GM04503 (cell line): Measurements from ENCODE around the gene P4HA3.
"Not testable (repeated sequence)": the region's sequence is repeated elsewhere in the genome, so short reads cannot be mapped to it uniquely, and the experiment has no call there.

Source experiments
- DNase-seq: peaks from one replicate; pipeline ENCODE4 v3.0.0-alpha.2; 2012; ENCODE audit warnings: low read depth

The P4HA3 gene

GRCh38 chr11:74311352-74311926 is at the start of gene P4HA3:
Gene P4HA3 (minus strand): TSS chr11:74311640. CDS start chr11:74311611, 29 bp downstream.
- no peak for DNase-seq

DNA sequence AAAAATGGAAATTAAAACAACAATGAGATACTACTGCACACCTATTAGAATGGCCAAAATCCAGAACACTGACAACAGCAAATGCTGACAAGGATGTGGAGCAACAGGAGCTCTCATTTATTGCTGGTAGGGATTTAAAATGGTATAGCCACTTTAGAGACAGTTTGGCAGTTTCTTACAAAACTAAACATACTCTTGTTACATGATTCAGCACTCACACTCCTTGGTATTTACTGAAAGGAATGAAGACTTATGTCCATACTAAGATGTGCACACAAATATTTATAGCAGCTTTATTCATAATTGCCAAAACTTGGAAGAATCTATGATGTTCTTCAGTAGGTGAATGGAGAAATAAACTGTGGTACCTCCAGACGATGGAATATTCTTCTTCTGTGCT is 46.0 kb upstream of the P4HA3 start:
- DNase-seq = no peak

DNA sequence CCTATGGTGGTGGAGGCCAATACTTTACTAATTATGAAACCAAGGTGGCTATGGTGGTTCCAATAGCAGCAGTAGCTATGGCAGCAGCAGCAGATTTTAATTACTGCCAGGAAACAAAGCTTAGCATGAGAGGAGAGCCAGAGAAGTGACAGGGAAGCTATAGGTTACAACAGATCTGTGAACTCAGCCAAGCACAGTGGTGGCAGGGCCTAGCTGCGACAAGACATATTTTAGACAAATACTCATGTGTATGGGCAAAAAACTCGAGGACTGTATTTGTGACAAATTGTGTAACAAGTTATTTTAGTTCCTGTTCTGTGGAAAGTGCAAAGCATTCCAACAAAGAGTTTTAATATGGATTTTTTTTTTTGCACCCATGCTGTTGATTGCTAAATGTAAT is 44.2 kb upstream of the P4HA3 start:
- no peak for DNase-seq

DNA sequence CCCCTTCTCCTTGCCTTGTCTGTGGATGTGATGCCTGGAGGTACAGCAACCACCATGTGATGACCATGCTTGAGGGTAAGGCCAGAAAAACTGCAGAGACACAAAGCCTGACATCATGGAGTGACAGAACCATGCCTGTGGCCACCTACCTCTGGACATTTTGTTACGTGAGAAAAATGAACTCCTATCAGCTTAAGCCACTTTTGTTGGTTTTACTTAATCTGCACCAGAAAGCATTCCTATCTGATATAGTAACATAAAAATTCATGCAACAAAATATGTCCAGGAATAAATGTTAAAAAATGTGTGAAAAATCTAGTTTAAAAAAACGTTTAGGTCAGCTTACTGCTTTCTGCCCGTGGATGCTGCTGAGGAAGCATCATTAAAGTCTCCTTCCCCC is 42.6 kb upstream of the P4HA3 start:
- DNase-seq = no peak

DNA sequence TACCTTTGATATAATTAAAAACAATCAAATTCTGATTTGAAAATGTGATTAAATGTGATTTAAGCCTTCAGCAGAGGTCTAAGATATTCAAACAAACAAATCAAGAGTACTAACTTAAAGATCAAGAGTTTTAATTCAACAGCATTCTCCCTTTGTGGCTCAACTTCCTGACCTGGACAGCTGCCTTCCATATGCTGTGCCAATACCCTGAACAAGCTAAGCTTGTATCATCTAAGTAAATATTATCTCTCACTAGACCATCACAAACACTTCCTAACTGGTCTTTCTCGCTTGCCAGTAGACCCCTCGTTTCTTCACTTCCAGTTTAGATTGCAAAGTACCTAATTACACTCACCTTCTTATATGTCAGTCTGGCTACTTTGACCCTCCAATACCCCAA is 35.9 kb upstream of the P4HA3 start:
- DNase-seq = no peak

- DNase-seq = no peak
Measured at GRCh38 chr11:74345420-74345819, 34.0 kb upstream of the P4HA3 start.

GRCh38 chr11:74341921-74342320 is 30.5 kb upstream of the P4HA3 start:
- no peak for DNase-seq

DNA sequence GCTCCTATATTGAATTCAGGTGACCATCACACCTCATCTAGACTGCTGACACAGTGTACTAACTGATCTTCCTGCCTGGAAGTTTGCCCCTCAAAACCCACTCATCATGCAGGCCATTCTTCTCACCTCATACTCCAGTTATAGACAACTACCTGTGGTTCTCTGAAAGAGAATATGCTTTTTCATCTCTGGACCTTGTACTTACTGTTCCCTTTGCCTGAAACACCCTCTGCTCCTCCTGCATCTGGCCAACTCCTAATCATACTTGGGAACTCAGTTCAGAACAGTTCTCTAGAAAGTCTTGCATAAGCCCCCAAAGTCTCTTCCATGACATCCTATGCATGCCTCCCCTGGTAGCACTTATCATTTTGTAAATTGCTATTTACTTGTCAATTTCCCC is 28.2 kb upstream of the P4HA3 start:
- DNase-seq = no peak

DNA sequence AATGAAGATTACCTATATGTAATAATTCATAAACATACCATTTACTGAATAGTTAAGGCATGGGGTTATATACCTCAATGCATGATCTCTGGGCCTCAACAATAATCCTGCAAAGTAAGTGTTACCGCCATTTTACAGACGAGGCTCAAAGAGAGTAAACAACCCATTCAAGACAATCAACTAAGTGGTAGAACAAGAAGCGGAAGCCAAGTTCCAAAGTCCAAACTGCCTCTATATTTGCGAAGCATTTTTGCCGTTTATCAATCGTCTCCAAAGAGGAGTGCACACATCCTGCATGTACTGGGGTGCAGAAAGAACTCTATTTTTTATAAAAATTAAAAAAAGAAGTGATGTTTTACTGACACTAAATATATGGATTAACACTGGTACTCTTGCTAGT is 27.5 kb upstream of the P4HA3 start:
- DNase-seq = no peak

DNA sequence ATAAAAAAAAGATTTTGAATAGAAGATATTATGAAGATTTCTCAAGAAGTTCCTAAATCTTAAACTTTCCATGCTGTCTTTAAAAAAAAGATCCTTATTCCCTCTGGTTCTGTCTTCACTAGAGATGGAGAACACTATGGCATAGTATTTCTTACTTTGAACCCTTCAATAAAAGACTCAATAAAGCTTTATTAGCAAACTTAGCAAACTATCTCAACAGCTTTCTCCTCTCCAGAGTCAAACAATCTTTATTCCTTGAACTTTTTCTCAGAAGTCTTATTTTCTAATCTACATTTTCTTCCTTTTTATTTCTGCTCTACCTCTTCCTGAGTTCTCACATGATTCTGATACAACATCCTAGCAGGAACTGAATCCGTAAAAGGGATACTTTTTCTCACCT is 21.8 kb upstream of the P4HA3 start:
- no peak for DNase-seq

- DNase-seq = no peak
Measured at GRCh38 chr11:74332291-74332690, 20.9 kb upstream of the P4HA3 start.

- not testable (repeated sequence) for DNase-seq
Measured at GRCh38 chr11:74331000-74331399, 19.6 kb upstream of the P4HA3 start.

DNA sequence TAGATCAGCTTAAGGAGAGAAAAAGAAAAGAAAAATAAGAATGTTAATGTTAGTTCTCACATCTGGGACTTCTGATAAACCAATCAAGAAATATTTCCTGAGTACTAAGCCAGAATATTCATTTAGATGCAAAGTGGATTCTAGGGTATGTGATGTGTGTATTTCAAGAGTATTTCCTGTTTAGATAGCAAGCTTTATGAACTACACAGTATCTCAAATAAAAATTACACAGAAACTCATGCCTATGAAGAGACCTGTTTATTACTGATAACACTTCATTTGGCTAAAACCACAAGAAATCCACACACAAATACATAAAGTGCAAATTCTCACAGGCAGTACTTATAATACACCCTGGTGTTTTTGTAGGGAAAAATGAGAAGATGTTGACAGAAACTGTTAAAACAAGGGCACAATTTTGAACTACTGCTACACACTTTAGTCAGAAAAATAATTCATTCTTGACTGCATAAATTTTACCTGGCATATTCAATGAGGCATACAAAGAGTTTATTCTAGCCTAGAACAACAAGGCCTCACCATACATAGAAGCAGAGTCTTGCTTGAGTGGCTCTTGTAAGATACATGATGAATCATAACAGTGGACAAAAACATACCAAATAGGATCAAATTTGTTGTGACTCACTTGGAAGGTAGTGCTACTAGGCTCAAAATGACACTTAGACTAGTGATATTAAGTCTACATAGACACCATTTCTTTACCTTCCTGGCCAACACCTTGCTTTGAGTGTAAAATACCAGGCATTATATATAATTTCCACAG is 18.8 kb upstream of the P4HA3 start:
- DNase-seq = no peak

- no peak for DNase-seq
Measured at GRCh38 chr11:74327076-74327475, 15.6 kb upstream of the P4HA3 start.

- no peak for DNase-seq
Measured at GRCh38 chr11:74326665-74327064, 15.2 kb upstream of the P4HA3 start.

DNA sequence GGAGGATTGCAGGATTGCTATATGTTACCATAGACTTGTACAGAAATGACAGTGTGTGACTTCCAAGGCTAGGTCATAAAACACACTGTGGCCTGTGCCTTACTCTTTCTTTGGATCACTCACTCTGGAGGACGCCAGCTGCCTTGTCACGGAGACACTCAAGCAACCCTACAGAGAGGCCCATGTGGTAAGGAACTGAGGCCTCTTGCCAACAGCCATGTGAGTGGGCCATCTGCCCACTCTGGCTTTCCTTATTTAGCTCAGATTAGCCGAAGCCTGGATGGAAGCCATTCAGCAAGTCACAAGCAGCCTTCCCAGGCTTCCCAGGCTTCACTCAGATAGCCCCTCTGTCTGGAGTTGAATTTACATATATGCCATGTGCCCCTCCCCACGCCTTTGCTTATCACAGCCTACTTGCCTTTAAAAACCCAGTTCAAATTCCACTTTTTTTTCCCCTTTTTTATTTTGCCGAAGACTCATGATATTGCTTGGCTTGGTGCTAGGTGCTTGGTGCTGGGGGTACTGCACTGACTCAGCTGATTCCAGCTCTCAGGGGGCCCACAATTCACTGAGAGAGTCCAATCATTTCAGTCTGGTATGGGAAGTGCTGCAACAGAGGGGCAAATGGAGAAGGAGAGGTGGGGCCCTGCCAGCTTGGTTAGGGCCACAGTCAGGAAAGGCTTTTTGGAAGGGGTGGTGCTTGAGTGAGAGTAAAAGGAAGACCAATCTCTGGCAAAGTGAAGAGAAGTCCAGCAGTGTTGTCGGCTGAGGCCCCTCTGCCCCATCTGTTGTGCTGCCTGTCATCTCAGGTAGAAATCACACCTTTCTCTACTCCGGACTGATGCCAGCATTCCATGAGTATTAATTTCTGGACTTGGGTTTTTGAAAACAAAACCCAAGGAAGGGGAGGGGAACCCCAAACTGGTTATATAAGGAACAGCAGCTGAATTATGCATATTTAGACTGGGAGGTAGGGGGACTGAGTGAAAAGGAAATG is 14.5 kb upstream of the P4HA3 start:
- peak; percentile 93 for DNase-seq

DNA sequence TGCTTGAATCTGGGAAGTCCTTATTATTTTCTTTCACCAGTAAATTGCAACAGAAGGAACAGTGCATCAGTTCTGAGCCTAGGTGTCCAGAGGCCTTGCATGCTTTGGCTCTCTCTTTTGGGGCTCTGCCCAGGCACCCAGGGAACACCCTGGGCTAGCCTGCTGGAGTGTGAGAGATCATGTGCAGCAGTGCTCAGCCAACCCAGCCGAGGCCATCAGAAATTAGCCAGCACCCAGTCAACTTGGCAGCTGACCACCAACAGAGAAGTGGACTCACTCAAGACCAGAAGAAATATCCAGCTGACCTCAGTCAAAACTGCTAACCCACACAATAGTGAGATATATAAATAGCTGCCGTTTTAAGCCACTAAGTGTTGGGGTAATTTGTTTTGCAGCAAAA is 11.2 kb upstream of the P4HA3 start:
- no peak for DNase-seq

GRCh38 chr11:74321487-74322188 is 10.2 kb upstream of the P4HA3 start:
- peak; percentile 38 for DNase-seq

- no peak for DNase-seq
Measured at GRCh38 chr11:74320538-74320937, 9.1 kb upstream of the P4HA3 start.

DNA sequence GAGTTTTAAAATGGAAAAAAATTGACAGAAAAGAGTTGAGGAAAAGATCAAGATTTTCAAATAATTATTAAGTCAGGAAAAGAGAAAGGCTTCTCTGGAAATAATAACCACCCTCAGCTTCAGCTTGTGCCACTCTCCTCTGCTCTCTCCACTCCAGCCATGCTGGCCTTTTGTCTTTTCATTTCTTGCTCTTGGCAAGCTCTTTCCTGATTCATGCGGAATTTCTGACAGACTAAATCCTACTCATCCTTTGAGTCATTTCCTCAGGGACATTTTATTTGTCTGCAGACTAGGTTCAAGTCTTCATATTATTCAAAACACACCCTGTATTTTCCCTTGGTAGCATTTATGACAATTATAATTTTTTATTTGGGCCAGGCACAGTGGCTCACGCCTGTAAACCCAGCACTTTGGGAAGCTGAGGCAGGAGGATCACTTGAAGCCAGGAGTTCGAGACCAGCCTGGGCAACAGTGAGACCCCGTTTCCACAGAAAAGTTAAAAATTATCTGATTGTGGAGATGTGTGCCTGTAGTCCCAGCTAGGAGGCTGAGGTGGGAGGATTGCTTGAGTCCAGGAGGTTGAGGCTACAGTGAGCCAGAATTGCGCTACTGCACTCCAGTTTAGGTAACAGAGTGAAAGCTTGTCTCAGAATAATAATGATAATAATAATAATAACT is 7.8 kb upstream of the P4HA3 start:
- DNase-seq = peak; percentile 90

DNA sequence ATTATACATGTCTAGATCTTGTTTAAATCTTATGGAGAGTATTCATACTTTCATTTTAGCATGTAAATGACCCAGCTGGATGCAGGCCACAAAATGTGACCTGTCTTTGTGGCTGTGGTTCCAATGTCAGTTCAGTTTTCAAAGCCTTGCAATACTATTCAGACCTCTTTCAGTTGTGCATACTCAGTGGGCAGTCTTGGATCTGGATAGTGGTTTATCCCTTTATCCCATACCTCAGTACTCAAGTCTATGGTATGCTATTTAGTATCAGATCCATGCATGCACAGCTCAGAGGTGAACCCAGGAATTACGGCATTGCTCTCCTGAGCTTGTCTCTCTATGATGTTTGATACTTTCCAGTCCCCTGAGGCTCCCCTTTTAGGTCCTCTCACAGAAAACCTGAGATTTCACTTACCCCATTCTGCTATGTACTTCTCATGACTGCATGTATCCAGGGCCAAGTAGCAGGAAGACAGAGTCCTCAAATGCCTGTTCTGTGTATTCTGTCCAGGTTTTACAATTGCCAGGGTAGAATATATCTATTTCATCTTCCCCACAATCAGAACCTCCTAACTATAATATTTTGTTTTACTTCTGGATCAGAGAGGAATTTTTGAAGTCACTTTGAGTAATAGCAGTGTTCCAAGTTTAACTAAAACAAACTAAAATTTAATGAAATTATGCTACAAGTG is 6.9 kb upstream of the P4HA3 start:
- DNase-seq = no peak
